Activated naive CD8-positive, alpha-beta T cell treated with anti-CD3 and anti-CD28 coated beads for 36 hours (primary cell): ENCODE results near the gene ECI1. TPM values are rescaled to one million over a fixed set of nuclear protein-coding genes. Genes with fewer than 3 reads are reported as not detected.
A peak's percentile ranks its signal among the peaks of the same experiment; 100 is the strongest.

Experiments
- DNase-seq: peaks from one replicate; pipeline ENCODE4 v3.0.0; 2021
- H3K27ac Mint-ChIP-seq: one replicate; pipeline ENCODE4 v1.8.0; 2022; ENCODE audit warnings: mild to moderate bottlenecking, moderate library complexity, mixed read lengths
- H3K27me3 Mint-ChIP-seq: one replicate; pipeline ENCODE4 v1.8.0; 2022; ENCODE audit warnings: mild to moderate bottlenecking, mixed read lengths
- H3K36me3 Mint-ChIP-seq: one replicate; pipeline ENCODE4 v1.8.0; 2021; ENCODE audit warnings: mild to moderate bottlenecking, mixed read lengths
- H3K4me1 Mint-ChIP-seq: one replicate; pipeline ENCODE4 v1.8.0; 2021; ENCODE audit warnings: mixed read lengths
- H3K4me3 Mint-ChIP-seq: one replicate; pipeline ENCODE4 v1.8.0; 2022; ENCODE audit warnings: mild to moderate bottlenecking, moderate library complexity, mixed read lengths
- H3K9me3 Mint-ChIP-seq: one replicate; pipeline ENCODE4 v1.8.0; 2022; ENCODE audit warnings: mixed read lengths
- total RNA-seq, 2 experiments: library from RNA; stranded (reverse); gene quantifications; one replicate each; pipeline ENCODE4 v1.2.3, GENCODE V29; 2021

ECI1 gene
- total RNA-seq, 2 experiments from 2014 or later = 27.5 to 30.0 TPM

- peaks cover 28% of the 10 kb centered on the region for H3K27me3 Mint-ChIP-seq
- H3K27ac Mint-ChIP-seq = no peak overlapping the region
- peak overlapping the region; percentile 18 for H3K4me3 Mint-ChIP-seq
- H3K36me3 Mint-ChIP-seq = no peaks in the 10 kb centered on the region
- H3K9me3 Mint-ChIP-seq = no peaks in the 10 kb centered on the region
- H3K4me1 Mint-ChIP-seq = peaks cover 4% of the 10 kb centered on the region
- peak; percentile 55 for DNase-seq
Measured at GRCh38 chr16:2194852-2195321, 56.5 kb downstream of the ECI1 start.

GRCh38 chr16:2194166-2194834 is 57.1 kb downstream of the ECI1 start:
- peak; percentile 36 for DNase-seq
- H3K27ac Mint-ChIP-seq = no peak overlapping the region
- no peak overlapping the region for H3K4me3 Mint-ChIP-seq
- no peaks in the 10 kb centered on the region for H3K36me3 Mint-ChIP-seq
- peaks cover 4% of the 10 kb centered on the region for H3K4me1 Mint-ChIP-seq
- no peaks in the 10 kb centered on the region for H3K9me3 Mint-ChIP-seq
- peaks cover 28% of the 10 kb centered on the region for H3K27me3 Mint-ChIP-seq

- Mint-ChIP-seq H3K4me1 (peaks cover 4% of the 10 kb centered on the region), H3K36me3 (no peaks in the 10 kb centered on the region), H3K9me3 (no peaks in the 10 kb centered on the region), H3K4me3 (no peak overlapping the region), H3K27ac (no peak overlapping the region), H3K27me3 (peaks cover 8% of the 10 kb centered on the region)
- DNase-seq = no peak
Measured at GRCh38 chr16:2191446-2191706, 60.0 kb downstream of the ECI1 start.

GRCh38 chr16:2190659-2191445 is 60.5 kb downstream of the ECI1 start:
- peaks cover 8% of the 10 kb centered on the region for H3K27me3 Mint-ChIP-seq
- no peaks in the 10 kb centered on the region for H3K36me3 Mint-ChIP-seq
- no peak overlapping the region for H3K27ac Mint-ChIP-seq
- H3K4me3 Mint-ChIP-seq = no peak overlapping the region
- H3K9me3 Mint-ChIP-seq = no peaks in the 10 kb centered on the region
- no peak for DNase-seq
- H3K4me1 Mint-ChIP-seq = peaks cover 4% of the 10 kb centered on the region

DNA sequence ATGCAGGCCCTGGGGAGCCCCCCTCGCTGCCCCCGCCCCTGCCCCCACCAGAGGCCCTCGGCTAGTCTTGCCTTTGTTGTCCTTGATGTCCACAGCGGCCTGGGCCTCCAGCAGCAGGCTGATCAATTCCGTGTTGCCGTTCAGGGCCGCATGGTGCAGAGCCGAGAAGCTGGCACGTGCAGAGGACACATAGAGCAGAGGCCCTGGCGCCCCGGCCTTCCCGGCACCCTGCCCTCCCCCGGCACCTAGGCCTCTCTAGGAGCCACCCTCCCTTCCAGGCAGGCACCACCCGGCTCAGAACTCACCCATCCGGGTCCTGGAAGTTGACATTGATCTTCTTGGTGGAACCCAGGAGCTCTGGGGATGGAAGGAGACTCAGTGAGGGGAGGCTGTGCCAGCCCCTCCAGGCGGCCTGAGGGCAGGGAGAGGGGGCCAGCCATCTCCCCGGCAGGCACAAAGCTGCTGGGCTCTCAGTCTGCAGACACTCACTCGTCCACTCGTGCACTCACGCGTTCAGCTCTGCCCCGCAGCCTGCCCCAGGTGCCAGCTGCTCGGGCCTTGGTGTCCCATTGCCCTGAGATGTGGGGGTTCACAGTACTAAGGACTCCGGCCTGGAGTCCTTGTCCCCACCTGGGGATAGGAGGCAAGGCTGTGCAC is 61.3 kb downstream of the ECI1 start:
- no peaks in the 10 kb centered on the region for H3K9me3 Mint-ChIP-seq
- no peak overlapping the region for H3K27ac Mint-ChIP-seq
- DNase-seq = no peak
- no peak overlapping the region for H3K4me3 Mint-ChIP-seq
- H3K36me3 Mint-ChIP-seq = no peaks in the 10 kb centered on the region
- H3K4me1 Mint-ChIP-seq = peaks cover 4% of the 10 kb centered on the region
- H3K27me3 Mint-ChIP-seq = peaks cover 7% of the 10 kb centered on the region

Other genes with a start within 250 kb of the ECI1 start
- 10 to 100 TPM; 98.3 to 99.8 TPM for gene ZNF598, start 241.8 kb downstream of the ECI1 start, total RNA-seq
- gene NPW, start 231.8 kb downstream of the ECI1 start, total RNA-seq = 10 to 100 TPM; 29.1 to 34.2 TPM
- 1 to 10 TPM; 2.4 to 3.7 TPM for gene NHERF2, start 224.7 kb downstream of the ECI1 start, total RNA-seq
- gene NTHL1, start 203.8 kb downstream of the ECI1 start, total RNA-seq = 10 to 100 TPM; 30.6 to 32.0 TPM
- gene TSC2, start 203.6 kb downstream of the ECI1 start, total RNA-seq = 10 to 100 TPM; 52.3 to 57.5 TPM
- gene PKD1, start 115.7 kb downstream of the ECI1 start, total RNA-seq = 10 to 100 TPM; 52.6 to 54.5 TPM
- gene RAB26, start 103.0 kb downstream of the ECI1 start, total RNA-seq = under 1 TPM; 0.26 to 0.35 TPM
- 10 to 100 TPM; 86.4 to 89.2 TPM for gene TRAF7, start 95.8 kb downstream of the ECI1 start, total RNA-seq
- 1 to 10 TPM; 1.8 to 3.4 TPM for gene CASKIN1, start 55.0 kb downstream of the ECI1 start, total RNA-seq
- 10 to 100 TPM; 89.5 to 92.3 TPM for gene MLST8, start 46.1 kb downstream of the ECI1 start, total RNA-seq
- gene BRICD5, start 40.7 kb downstream of the ECI1 start, total RNA-seq = 1 to 10 TPM; 2.3 to 6.4 TPM
- gene PGP, start 36.7 kb downstream of the ECI1 start, total RNA-seq = 10 to 100 TPM; 24.2 to 24.5 TPM
- 10 to 100 TPM; 23.0 to 24.1 TPM for gene E4F1, start 28.0 kb downstream of the ECI1 start, total RNA-seq
- gene DNASE1L2, start 15.1 kb downstream of the ECI1 start, total RNA-seq = under 1 TPM; 0.87 to 0.92 TPM
- 100 to 1,000 TPM; 403 to 415 TPM for gene RNPS1, start 16.5 kb upstream of the ECI1 start, total RNA-seq
- 1 to 10 TPM; 3.5 to 4.0 TPM for gene ABCA3, start 89.1 kb upstream of the ECI1 start, total RNA-seq
- gene CCNF, start 177.9 kb upstream of the ECI1 start, total RNA-seq = 10 to 100 TPM; 38.3 to 38.8 TPM
- gene TEDC2, start 208.5 kb upstream of the ECI1 start, total RNA-seq = 10 to 100 TPM; 24.0 to 26.5 TPM
- gene NTN3, start 219.7 kb upstream of the ECI1 start, total RNA-seq = not detected
- gene TBC1D24, start 223.5 kb upstream of the ECI1 start, total RNA-seq = 10 to 100 TPM; 21.1 to 23.0 TPM